ENCODE measurements around the gene TGFB3.

- TF ChIP-seq POLR2A (IDR thresholded peaks at IDR 0.05; ENCODE audit: low read length) (no peak), GATA1 (IDR thresholded peaks at IDR 0.05; ENCODE audit: low read depth, low read length) (no peak)
These were observed 12.7 kb downstream of the TGFB3 start for GRCh38 chr14:75969126-75969525.

Measured in erythroblast (primary cell).